ENCODE results near the gene B3GNT3.

Gene B3GNT3

DNA sequence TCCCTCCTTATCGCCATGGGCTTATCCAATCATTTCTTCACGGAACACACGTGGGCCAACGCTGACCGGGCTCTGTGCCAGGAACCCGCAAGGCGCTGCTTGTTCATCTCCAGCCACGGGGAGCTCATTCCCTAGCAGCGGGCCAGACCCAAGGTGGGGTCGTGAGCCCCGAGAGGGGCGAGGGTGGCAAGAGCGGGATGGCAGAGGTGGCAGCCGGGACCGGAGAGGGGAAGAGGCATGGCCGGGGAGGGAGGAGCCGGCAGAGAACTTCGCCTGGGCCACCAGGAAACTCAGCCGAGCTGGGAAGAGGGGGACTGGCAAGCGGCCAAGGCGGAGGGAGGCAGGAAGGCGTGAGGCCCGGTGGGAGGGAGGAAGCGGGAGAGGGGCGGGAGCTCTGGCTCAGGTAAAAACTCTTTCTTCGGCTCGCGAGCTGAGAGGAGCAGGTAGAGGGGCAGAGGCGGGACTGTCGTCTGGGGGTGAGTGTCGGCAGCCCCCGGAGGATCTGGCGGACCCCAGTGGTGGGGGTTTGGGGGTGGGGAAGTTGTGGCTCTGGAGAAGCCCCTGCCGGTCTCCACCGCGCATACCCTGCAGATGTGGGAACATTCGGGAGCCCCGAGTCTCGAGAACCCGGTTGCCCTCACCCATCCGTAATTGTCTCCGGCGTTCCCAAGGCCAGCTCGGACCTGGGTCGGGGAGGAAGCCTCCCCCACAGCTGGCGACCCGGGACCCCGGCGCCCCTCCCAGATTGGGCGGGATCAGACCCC lies at the start of gene B3GNT3:
Gene B3GNT3 (plus strand): TSS at position 408 of the 764 bp plus-strand sequence. CDS start 12,670 bp downstream, outside the sequence.
- TF ChIP-seq TEAD4 (IDR thresholded peaks at IDR 0.05) (no peak; the same call in 1 of the 2 replicates), TAF1 (IDR thresholded peaks at IDR 0.05; ENCODE audit: low read depth) (peak; percentile 71; the same call in 1 of the 2 replicates), NFIC (IDR thresholded peaks at IDR 0.05) (peak; percentile 97), MAX (IDR thresholded peaks at IDR 0.05) (peak; percentile 74), RAD21 (IDR thresholded peaks at IDR 0.05; ENCODE audit: low read depth) (no peak), CEBPB (IDR thresholded peaks at IDR 0.05) (no peak), YY1 (IDR thresholded peaks at IDR 0.05; ENCODE audit: low read depth) (peak; percentile 53; the same call in 1 of the 2 replicates), EP300 (IDR thresholded peaks at IDR 0.05; ENCODE audit: borderline replicate concordance) (peak; percentile 47; the same call in 1 of the 2 replicates), USF1 (IDR thresholded peaks at IDR 0.05) (peak; percentile 69), FOXM1 (IDR thresholded peaks at IDR 0.05; ENCODE audit: borderline replicate concordance, low read depth) (no peak), TCF12 (IDR thresholded peaks at IDR 0.05; ENCODE audit: low read depth) (peak; percentile 57; the same call in 1 of the 2 replicates), ZBTB7A (IDR thresholded peaks at IDR 0.05; ENCODE audit: low read depth) (peak; percentile 63; the same call in 1 of the 2 replicates)
- TF ChIP-seq, protein P1, sequence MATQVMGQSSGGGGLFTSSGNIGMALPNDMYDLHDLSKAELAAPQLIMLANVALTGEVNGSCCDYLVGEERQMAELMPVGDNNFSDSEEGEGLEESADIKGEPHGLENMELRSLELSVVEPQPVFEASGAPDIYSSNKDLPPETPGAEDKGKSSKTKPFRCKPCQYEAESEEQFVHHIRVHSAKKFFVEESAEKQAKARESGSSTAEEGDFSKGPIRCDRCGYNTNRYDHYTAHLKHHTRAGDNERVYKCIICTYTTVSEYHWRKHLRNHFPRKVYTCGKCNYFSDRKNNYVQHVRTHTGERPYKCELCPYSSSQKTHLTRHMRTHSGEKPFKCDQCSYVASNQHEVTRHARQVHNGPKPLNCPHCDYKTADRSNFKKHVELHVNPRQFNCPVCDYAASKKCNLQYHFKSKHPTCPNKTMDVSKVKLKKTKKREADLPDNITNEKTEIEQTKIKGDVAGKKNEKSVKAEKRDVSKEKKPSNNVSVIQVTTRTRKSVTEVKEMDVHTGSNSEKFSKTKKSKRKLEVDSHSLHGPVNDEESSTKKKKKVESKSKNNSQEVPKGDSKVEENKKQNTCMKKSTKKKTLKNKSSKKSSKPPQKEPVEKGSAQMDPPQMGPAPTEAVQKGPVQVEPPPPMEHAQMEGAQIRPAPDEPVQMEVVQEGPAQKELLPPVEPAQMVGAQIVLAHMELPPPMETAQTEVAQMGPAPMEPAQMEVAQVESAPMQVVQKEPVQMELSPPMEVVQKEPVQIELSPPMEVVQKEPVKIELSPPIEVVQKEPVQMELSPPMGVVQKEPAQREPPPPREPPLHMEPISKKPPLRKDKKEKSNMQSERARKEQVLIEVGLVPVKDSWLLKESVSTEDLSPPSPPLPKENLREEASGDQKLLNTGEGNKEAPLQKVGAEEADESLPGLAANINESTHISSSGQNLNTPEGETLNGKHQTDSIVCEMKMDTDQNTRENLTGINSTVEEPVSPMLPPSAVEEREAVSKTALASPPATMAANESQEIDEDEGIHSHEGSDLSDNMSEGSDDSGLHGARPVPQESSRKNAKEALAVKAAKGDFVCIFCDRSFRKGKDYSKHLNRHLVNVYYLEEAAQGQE (IDR thresholded peaks at IDR 0.05; ENCODE audit: low read depth), result no peak

DNA sequence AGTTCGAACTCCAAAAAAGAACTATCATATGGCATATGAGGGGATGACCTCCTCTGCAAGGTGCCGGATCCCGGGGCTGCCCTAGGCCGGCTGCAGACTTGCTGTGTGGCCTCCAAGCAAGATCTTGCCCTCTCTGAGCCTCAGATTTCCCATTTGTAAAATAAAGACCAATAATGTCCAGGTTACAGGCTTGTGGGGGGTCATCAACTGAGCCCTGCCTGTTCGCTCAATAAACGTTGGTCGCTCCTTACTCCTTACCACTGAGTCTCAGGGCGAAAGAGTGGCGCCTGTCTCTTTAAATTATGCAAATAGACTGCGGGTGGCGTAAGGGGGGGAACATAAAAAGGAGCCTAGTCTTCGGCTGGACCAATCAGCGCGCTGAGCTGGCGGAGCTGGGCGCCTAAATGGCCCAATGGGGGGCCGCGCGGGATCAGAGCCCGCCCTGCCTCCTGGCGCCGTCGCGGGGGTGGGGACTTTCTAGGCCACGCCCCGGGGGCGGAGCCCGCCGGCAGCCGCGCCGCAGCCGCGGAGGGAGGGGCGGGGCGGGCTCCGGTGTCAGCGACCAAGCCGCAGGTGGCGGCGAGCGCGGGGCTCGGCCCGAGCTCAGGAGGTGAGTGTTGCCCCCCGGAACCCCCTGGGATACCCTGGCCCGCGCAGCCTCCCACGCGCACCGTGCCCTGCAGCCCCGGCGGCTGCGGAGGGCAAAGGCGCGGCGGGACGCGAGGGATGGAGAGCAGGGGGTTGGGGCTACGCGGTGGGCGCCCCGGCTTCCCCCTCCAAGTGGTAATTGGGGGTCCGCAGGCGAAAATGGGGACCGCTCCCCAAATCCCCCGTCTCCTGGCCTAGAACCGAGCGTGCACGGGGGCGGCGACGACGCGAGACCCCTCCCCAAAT lies 47.5 kb upstream of the B3GNT3 start:
- TF ChIP-seq MAX (IDR thresholded peaks at IDR 0.05) (peak; percentile 77), ZBTB7A (IDR thresholded peaks at IDR 0.05; ENCODE audit: low read depth) (peak; percentile 92), CREB1 (IDR thresholded peaks at IDR 0.05; ENCODE audit: low read depth) (0 out of 2 replicates have a peak, but pooled peaks have one; percentile 20), TEAD4 (IDR thresholded peaks at IDR 0.05) (no peak), CEBPB (IDR thresholded peaks at IDR 0.05) (no peak)

DNA sequence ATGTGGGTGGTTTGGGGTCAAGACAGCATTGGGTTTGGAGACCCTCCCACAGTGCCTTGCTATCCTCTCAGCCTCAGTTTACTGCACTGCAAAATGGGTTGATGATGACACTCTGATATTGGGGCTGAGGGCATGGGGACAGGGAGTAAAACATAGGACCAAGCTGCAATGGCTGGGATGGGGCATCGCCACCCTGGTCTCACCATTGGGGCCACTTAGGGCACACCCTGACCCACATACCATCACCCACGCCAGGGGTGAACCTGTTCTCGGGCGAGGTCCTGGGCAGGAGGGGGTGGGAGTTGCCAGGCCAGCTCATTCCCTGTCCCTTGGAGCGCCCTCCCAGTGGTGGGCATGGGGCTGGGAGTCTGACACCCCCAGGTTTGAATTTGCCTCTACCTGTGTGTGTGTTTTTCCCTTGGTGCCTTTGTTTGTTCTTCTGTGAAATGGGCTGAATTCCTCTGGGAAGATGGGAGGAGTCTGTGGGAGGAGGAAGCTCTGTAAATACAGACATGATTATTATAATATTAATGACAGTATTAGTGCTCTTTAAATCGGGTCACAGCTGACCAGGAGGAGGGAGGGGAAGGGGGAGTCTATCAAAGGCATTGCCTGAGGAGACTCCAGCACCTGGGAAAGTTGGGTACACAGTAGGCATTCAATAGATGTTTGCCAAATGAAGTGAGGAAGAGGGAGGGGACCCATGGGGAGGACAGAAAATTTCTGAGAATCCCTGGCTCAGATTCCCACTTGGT lies 45.9 kb upstream of the B3GNT3 start:
- TF ChIP-seq TAF1 (IDR thresholded peaks at IDR 0.05; ENCODE audit: low read depth), result no peak

- TF ChIP-seq FOXM1 (IDR thresholded peaks at IDR 0.05; ENCODE audit: borderline replicate concordance, low read depth), result no peak
- TF ChIP-seq, protein P1 (IDR thresholded peaks at IDR 0.05; ENCODE audit: low read depth), result no peak
- TF ChIP-seq YY1 (IDR thresholded peaks at IDR 0.05; ENCODE audit: low read depth), result no peak
- TF ChIP-seq TCF12 (IDR thresholded peaks at IDR 0.05; ENCODE audit: low read depth), result no peak
- TF ChIP-seq EGR1 (IDR thresholded peaks at IDR 0.05), result no peak
- no peak for TF ChIP-seq TAF1 (IDR thresholded peaks at IDR 0.05; ENCODE audit: low read depth)
- no peak for TF ChIP-seq NFIC (IDR thresholded peaks at IDR 0.05)
- no peak for TF ChIP-seq ZBTB7A (IDR thresholded peaks at IDR 0.05; ENCODE audit: low read depth)
- no peak for TF ChIP-seq CREB1 (IDR thresholded peaks at IDR 0.05; ENCODE audit: low read depth)
- TF ChIP-seq CEBPB (IDR thresholded peaks at IDR 0.05), result no peak
- TF ChIP-seq RAD21 (IDR thresholded peaks at IDR 0.05; ENCODE audit: low read depth), result no peak
- no peak for TF ChIP-seq USF1 (IDR thresholded peaks at IDR 0.05)
- TF ChIP-seq TEAD4 (IDR thresholded peaks at IDR 0.05), result no peak
Observed at GRCh38 chr19:17749912-17750317, 45.0 kb upstream of the B3GNT3 start.
